NCI-H1417 treated with DMSO at 0.1 percent for 48 hours (cell line): Measurements from ENCODE around the gene TMEM156.
"Not testable (repeated sequence)": the region's sequence is repeated elsewhere in the genome, so short reads cannot be mapped to it uniquely, and the experiment has no call there.

Experiments
- DNase-seq: peaks from one replicate; lab custom pipeline; 2025; lab: John Stamatoyannopoulos, UW

TMEM156 gene

GRCh38 chr4:38989487-38989886 is 42.7 kb downstream of the TMEM156 start:
- DNase-seq = no peak

GRCh38 chr4:38988353-38988752 is 43.9 kb downstream of the TMEM156 start:
- DNase-seq = not testable (repeated sequence)

- no peak for DNase-seq
Measured at GRCh38 chr4:38987491-38987890, 44.7 kb downstream of the TMEM156 start.

GRCh38 chr4:38985410-38986100 is 46.7 kb downstream of the TMEM156 start:
- no peak for DNase-seq

- DNase-seq = no peak
Measured at GRCh38 chr4:38983787-38984598, 48.2 kb downstream of the TMEM156 start.

GRCh38 chr4:38983291-38983690 is 48.9 kb downstream of the TMEM156 start:
- DNase-seq = no peak

DNA sequence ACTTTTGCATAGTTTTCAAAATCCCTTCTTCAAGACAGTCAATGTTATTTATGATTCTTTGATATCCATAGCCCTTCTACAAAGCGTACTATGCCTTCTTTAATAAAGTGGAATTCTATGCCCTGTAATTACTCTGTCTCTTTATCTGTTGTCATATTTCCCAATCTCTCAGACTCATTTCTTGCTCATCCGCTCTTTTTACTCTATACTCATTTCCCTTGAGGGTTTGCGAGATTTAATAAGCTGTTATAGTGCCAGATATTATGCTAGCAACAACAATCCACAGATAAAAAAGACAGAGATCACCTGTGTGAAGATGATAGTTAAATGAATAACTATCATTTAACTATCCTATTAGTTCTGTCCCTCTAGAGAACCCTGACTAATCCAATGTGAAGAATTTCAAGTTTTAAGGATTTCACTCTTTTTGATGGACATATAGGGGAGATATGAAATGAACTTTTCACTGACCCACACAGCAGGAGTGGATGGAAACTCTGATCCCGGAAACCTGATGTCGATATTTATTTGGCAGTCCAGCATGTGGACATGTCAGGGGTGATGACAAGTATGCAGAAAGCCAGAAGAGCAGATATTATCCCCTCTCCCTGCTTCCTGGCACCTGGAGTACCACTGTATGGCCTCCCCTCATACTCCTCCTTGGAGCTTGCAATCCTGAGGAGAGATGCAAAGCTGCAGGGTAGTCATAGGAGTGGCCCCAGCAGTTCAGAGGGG is 49.7 kb downstream of the TMEM156 start:
- DNase-seq = no peak

DNA sequence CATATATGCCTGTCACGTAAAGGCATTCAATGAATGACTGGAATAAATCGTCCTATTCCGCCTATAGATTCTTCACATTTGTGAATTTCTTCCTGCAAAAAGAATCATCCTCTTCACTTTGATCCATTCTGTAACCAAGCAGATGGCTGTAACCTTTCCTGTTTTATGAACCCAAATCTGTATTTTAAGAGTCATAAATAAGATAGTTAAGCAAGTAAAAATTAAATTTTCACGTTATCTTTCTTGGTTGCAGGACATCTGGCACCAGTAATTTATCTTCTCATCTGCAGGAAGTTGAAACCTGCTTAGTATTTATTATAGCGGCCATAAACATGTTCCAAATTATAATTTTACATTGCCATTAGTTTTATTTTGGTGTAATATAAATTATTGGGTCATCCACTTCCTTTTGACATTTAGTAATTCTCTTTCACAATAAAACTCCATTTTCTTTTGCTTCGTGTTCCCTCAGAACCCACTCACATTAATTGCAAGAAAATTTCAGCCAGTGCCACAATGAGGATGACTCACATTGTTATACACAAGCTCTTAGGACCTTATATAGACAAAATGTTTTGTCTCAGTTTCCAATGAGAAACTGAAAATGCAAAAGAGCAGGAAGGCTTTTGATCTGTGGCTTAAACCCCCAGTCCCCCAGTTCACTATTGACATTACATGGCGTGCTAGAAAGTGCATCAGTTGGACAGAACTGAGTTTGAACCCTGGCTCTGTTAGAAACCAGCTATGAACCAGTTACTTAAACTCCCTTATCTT is 51.1 kb downstream of the TMEM156 start:
- no peak for DNase-seq

GRCh38 chr4:38979511-38980230 is 52.5 kb downstream of the TMEM156 start:
- no peak for DNase-seq

- no peak for DNase-seq
Measured at GRCh38 chr4:38979081-38979480, 53.1 kb downstream of the TMEM156 start.

DNA sequence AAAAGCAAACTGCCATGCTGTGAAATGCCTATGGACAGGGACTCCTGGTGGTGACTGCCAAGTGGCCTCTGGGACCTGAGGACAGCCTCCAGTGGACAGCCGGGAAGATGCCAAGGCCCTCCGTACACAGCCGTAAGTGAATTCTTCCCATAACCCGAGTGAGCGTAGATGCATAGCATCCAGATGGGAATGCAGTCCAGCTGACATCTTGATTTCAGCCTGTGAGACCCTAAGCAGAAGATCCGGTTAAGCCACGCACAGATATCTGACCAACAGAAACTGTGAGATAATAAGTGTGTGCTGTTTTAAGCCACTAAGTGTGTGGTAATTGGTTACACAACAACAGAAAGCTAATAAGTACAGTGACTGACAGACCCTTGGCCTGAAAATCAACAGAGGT is 55.9 kb downstream of the TMEM156 start:
- DNase-seq = no peak

DNA sequence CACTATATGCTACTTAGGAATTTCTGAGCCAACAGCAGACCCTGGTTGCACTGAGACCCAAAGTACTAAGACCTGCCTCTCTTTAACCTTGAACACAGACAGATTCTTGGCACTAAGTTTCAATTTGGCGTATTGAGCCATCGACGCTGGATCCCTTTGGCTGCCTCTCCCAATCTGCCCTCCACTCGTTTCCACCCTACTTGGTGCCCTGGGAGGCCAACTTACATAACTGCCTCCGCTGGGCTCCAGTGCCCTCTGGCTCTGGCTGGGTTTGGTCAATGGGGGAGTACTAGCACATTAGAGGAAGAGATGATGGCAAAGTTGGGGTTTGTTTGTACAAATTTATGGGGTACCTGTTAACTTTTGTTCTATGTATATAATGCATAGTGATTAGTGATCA is 63.5 kb downstream of the TMEM156 start:
- DNase-seq = no peak

DNA sequence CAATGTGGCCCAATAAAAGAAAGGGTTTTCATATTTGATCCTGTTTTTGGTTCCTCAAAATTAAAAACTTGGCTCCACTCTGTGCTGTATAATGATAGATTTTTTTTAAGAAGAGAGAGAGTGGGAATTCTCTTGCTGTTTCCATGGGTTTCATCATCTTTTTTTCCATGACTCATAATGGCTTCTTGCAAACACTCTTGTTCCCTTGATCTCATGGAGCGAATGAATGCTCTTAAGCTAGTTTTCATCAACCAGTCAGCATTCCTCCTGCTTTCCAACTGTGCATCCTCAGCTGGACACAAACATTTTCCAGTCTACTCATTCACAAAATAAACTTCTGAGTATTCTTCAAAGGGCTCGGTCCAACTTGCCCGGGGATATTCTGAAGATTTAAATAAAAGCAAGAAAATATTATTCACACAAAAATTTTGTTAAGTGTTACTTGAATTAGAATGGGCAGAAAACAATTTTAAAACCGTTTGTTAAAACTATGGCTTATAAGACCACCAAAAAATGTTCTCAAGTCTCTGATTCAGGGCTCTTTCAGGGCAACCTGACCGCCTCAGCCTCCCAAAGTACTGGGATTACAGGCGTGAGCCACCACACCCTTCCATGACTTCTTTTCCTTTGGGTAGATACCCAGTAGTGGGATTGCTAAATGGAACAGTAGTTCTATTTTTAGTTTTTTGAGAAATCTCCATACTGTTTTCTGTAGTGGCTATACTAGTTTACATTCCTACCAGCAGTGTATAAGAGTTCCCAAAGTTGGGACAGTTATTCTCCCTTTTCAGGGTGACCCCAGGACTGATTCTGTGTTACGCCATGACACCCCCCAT is 64.7 kb downstream of the TMEM156 start:
- DNase-seq = no peak

DNA sequence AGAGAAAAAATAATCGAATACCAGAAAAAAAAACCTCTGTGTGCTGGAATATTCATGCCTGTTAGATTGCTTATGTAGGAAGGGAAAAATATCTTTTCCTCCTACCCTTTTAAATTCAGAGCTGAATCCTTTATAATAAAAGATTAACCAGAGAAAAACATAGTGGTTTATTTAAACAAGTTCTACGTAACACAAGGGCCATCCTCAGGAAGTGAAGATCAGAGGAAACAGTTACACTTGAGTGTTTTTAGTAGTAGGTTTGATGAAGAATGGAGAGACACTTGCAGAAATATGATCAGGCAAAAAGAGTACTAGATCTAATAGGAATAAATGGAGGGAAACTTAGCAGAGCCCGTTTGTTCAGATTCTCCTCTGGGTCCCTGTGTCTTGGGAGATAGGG is 66.3 kb downstream of the TMEM156 start:
- DNase-seq = no peak

- no peak for DNase-seq
Measured at GRCh38 chr4:38964942-38965775, 67.0 kb downstream of the TMEM156 start.

DNA sequence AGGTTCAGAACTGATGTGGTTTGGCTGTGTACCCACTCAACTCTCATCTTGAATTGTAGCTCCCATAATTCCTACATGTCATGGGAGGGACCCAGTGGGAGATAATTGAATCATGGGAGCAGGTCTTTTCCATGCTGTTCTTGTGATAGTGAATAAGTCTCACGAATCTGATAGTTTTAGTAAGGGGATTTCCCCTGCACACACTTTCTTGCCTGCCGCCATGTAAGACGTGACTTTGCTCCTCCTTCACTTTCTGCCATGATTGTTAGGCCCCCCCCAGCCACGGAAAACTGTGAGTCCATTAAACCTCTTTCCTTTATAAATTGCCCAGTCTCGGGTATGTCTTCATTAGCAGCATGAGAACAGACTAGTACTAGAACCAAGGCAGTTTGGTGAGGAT is 73.0 kb downstream of the TMEM156 start:
- not testable (repeated sequence) for DNase-seq

DNA sequence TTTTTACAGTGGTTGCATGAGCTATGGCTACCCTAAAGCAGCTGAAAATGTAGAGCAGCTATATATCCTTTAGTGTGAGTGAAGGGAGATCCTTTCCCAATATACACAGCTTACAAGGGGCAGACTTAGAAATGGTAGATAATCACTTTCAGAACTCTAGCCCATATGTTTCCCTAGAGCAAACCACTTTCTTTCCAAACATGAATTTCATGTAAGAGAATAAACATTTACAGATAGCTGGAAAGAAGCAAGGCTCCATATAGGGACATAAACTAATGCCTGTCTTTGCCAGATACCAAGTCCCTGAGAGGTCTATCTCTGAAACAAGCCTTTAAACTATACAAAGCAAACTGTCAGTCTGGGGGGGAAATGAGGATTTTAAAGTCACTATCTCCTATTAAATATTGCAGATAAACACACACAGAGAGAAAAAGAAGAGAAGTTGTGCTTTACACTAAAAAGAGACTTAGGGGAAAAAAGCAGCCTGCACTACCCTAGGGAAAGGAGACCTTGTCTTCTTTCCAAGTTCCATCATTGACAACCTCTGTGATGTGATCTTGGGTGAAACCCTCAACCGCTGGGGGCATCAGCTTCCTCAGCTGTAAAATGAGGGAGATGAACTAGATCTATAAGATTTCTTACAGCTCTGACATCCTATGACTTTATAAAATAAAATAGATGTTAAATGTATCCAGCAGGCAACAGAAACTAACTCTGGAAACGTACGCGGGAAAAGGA is 73.6 kb downstream of the TMEM156 start:
- no peak for DNase-seq

- no peak for DNase-seq
Measured at GRCh38 chr4:38957893-38958292, 74.3 kb downstream of the TMEM156 start.
